Activated CD4-positive, alpha-beta T cell treated with anti-CD3 and anti-CD28 coated beads, Interleukin-2, Interleukin-6, amounts not matched to agents 100 ng/mL and 50 ng/mL, durations not matched to agents 16 hours and 8 hours (primary cell): ENCODE measurements around the gene CMAS.
A peak's percentile ranks its signal among the peaks of the same experiment; 100 is the strongest.
"Not testable (repeated sequence)": the region's sequence is repeated elsewhere in the genome, so short reads cannot be mapped to it uniquely, and the experiment has no call there.

Experiments used
- DNase-seq: peaks from one replicate; pipeline ENCODE4 v3.0.0-alpha.2; 2020

Gene CMAS

DNA sequence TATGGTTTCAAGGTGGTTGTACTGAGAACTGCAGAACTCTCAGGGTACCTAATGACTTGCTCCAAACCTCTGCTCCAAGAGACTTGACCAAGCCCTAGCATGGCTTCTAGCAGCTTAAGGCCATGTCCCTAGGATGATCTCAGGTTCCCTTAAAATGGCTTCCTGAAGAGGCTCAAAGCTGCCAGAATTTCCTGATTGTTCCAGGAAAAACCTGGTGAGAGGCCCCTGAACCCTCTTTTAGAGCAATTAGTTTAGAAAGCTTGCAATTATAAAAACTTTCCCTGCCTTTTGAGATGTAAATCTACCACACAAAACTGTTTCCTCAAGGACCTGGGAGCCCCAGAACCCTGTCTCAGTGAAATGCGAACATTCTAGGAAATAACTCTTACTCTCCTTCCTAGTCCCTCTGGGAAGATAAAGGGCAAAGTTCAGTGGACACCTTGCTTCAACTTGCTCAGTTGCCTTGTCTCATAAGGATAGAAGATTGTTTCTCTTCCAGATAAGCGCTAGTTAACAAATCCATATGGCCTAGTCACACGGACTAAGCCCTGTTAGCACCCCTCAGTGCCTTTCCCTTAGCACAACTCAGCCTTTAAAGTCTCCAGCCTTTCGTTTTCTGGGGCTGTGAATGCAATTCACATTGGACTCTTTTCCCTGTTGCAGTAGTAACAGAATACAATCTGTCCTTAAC lies 2.5 kb downstream of the CMAS start:
- no peak for DNase-seq

DNA sequence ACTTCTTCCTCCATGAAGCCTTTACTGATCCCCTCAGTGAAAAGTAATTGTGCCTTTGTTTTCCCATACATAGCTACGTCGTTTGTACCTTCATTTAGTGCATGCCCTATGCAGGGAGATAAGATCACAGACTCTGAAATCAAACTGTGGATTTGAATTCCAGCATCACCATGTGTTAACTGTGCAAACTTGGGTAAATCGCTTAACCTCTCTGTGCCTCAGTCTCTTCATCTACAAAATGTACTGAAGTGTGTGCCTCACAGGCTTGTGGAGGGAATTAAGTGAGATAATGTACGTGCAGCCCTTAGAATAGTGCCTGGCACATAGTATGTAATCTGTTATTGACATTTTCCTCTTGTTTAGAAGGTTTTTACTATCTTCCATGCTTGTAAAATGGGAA lies 4.1 kb downstream of the CMAS start:
- DNase-seq, result no peak

DNA sequence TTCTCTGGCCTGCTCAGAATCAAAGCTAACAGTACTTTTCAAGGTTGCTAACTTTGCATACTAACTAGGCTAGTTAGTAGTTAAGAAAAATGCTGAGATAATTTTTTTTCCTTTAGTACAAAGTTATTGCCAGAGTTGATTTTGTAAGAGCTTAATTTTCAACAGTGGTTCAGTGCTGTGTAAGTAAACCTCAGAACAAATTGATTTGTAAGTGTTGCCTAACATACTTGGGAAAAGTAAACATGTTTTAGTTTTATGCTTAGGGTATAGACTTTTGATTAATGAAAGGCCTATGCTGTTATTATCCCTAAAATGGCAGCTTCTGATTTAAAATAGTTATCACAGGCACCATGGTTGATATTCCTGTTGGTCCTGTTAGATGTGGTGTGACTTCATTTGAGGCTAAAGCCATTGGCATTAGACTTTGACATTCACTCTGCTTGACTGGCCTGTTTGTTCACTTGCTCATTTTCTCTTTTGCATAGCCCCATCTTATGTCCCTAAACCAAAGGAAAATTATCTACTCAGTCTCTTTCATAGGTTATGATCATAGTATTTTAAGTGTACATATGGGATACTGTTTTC lies 5.2 kb downstream of the CMAS start:
- no peak for DNase-seq

GRCh38 chr12:22052994-22053393 lies 7.0 kb downstream of the CMAS start:
- DNase-seq, result not testable (repeated sequence)

DNA sequence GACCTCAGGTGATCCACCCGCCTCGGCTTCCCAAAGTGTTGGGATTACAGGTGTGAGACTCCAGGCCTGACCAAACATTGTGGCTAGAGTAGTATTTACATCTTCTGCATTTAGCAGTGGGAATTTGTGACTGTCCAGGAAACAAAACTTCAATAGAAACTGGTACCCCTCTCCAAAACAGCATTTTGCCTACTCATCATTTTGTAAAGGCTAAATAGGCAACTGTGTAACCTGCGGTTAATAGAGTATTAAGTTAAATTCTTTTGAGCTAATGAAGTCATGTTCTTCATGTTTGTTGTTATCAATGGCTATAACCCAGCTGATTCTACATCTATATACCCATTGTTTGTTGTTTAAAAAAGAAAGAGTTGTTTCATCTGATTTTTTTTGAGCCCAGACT lies 8.1 kb downstream of the CMAS start:
- DNase-seq, result no peak

DNA sequence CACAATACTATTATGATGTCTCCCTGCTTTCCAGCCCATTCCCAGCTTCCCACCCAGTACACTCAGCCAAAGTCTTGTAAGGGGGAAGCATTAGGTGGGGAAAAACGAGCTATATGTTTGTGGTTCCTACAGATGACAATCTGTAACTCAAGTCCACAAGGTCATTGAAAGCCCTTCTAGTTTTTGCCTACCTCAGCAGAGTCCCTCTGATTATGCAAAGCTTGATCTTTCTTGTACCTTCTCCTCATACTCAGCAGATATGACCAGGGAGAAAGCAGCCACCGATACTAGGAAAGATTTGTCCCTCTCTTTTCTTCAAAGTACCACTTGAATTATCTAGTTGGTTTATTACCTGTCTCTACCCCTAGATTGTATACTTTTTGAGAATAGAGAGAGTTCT lies 10.6 kb downstream of the CMAS start:
- no peak for DNase-seq

DNA sequence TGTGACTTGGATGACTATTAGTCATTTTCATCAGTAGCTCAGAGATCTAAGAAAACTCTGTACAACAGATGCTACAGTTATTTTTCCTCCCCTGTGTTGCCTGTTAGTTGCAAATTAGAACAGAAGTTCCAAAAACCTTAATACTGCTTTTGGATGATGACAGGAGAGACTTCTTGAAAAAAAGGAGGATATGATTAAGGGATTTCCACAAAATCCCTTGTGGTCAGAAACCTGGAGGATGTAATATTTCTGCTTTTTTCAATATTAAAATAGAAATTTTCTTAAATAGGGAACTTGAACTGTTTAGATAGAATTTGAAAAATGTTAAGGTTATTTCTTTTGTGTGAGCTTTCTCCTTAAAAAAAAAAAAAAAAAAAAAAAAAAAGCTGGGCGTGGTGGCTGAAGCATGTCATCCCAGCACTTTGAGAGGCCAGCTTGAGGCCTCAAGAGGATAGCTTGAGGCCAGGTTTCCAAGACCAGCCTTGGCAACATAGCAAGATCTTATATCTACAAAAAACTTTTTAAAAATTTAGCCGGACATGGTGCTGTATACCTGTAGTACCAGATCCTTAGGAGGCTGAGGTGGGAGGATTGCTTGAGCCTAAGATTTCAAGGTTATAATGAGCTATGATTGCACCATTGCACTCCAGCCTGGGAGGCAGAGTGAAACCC lies 14.1 kb downstream of the CMAS start:
- DNase-seq, result no peak

- no peak for DNase-seq
Measured at GRCh38 chr12:22064968-22065367, 18.9 kb downstream of the CMAS start.

DNA sequence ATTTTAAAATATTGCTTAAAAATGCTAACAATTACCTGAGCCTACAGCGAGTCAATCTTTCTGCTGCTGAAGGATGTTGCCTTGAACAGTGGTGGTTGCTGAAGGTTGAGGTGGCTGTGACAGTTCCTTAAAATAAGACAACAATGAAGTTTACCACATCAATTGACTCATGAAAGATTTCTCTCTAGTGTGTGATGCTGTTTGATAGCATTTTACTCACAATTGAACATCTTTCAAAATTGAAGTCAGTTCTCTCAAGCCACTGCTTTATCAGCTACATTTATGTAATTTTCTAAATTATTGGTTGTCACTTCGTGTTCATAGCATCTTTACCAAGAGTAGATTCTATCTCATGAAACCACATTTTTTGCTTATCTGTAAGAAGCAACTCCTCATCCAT lies 20.3 kb downstream of the CMAS start:
- no peak for DNase-seq

DNA sequence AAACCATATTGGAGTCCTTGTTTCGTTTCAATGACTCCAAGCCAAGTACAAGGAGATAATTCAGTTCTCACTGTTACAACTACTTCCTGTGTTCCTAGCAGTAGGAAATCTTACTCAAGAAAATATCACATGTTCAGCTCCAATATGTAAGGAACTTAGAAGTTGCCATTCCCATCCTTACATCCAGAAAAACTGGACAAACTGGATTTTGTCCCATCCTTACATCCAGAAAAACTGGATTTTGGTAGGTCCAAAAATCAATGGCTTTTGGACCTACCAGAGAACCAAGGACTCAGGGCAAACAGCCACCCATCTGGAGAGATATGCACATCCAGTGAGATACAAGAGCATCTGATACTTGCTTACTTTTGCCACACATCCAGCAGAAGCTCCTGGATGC lies 23.8 kb downstream of the CMAS start:
- DNase-seq, result no peak

DNA sequence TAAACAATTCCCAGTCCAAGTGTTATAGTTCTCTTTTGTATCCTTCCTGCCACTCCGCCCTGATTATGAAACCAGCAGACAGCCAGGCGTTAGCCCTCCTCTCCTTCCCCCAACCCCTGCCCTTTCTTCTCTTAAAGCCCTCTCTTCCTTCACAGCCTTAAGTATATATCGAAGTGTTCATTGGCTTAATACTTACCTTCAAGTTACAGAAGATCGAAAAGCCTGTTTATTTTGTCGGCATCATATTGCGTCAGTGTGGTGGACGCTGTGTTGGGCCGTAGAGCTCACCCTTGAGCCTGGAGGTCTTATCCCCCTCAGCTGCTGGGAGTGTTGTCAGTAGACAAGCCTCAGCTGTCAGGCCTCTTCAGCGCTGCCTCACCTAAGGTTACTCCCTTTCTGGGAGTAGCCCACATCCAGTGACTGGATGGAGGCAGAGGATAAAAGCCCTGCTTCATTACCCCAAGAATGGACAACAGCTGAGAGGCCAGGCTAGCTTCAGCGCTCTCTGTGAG lies 36.2 kb downstream of the CMAS start:
- DNase-seq, result no peak

GRCh38 chr12:22083167-22083566 lies 37.1 kb downstream of the CMAS start:
- peak; percentile 28 for DNase-seq

DNA sequence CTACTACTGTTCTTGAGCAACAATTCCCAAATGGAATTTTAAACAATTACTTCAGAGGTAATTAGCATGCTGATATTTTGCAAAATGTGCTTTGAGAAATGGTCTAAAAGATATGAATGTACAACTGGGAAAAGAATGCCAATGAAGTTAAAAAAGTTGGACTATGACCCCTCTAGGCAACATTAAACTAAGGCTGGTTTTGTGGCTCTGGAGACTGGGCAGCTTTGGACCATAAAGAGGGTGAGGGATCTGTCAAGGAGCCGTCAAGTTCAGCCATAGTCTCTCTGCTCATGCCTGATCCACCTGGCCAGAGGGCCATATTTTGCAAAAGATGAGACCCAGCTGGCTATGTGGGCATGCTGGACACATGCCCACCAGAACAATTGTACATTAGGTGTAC lies 38.8 kb downstream of the CMAS start:
- DNase-seq, result no peak

DNA sequence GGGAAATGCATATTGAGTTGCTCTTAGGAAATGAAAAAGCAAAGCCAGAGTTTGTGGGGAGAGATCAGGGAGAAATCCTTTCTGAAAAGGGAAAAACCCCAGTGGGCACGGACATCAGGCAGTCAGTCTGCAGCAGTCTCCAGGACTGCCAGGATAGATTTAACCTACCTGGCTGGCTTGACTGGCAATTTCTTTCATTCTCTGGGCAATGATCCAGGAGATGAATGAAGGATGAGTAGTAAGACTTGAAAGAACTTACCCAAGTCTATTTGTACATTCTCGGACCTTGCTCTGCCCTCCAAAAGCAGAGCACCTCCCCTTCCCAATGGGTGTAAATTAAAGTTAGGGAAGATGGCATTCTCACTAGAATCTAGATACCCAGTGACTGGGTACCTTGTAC lies 42.9 kb downstream of the CMAS start:
- DNase-seq, result no peak

- no peak for DNase-seq
Measured at GRCh38 chr12:22089486-22089885, 43.5 kb downstream of the CMAS start.

- DNase-seq, result not testable (repeated sequence)
Measured at GRCh38 chr12:22099062-22099461, 53.0 kb downstream of the CMAS start.

DNA sequence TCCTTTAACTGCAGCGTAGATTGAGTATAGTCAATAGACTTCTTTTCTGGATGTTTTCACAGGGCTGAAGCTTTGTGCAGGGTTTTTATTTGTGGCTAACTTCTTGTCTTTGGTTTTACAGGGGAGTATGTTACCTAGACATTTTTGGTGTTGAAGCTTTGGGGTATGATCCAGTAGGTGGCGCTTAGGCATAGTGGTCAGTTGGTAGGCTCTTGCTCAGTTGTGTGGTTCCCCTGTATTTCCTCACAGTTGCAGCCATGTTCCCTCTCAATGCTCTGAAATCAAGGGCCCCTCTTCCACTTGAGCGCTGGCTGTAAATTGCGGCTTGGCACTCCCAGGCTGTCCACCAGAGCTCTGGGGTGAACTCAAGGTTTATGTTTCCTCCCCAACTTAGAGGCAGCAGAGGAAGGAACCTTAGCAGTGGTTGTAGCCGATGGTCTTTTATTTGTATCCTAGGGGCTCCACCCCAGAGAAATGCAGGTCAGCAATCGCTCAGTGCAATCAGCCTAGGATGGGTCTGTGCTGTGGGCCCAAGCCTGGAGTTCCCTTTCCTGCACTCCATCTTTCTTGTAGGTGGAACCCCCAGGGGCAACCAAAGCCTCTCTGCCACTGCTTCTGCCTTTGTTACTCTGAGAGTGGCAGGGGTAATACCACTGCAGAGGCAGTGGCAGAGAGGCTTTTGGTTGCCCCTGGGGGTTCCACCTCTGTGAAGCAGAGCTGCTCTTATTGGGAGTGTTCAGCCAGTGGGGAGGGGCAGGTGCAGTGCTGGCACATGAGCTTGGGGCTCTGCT lies 55.1 kb downstream of the CMAS start:
- DNase-seq, result peak; percentile 56

DNA sequence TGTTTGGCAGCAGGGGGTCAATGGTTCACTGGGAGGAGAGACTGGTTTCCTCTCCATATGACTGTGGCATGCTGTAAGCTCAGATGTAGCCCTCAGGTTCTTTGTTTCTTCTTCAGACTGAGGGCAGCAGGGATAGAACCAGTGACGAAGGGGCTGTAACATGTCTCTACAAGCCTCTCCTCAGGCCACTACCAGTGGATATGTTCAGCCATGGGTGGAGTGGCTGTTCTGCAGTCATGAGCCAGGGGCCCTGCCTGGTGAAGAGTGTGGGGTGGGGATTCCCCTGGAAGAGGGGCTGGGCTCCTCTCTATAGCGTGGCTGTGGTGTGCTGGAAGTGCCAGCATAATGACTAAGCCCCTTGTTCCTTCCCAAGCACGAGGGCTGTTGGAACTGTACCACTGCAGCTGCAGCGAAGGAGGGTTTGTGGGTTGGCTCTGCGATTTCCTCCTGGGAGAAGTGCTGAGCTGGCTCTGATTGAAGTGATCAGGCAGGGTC lies 55.8 kb downstream of the CMAS start:
- peak; percentile 32 for DNase-seq

- DNase-seq, result no peak
Measured at GRCh38 chr12:22103418-22103817, 57.4 kb downstream of the CMAS start.

DNA sequence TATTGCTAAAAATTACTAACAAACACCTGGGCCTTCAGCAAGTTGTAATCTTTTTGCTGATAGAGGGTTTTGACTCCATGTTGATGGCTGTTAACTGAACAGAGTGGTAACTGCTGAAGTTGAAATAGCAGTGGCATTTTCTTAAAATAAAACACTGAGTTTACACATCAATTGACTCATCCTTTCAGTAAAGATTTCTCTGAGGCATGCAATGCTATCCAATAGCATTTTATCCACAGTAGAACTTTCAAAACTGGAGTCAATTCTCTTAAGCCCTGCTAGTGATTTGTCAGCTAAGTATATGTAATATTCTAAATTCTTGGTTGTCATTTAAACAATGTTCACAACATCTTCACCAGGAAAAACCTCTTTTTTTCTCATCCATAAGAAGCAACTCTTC lies 59.5 kb downstream of the CMAS start:
- DNase-seq, result no peak

GRCh38 chr12:22110176-22110575 lies 64.2 kb downstream of the CMAS start:
- peak; percentile 32 for DNase-seq
